HEK293 (cell line): ENCODE data around the gene BCAR1.
A peak's percentile ranks its signal among the peaks of the same experiment; 100 is the strongest.

Experiments
- CTCF ChIA-PET: fragments of 350-600 bp; formaldehyde crosslinking; extraction: SDS; loops from one replicate; lab custom pipeline; 2021; ENCODE audit warnings: antibody characterized with exemption; lab: Yijun Ruan, JAX
- POLR2A ChIA-PET: fragments of 300-600 bp; formaldehyde crosslinking; extraction: SDS; loops from one replicate; lab custom pipeline; 2020; ENCODE audit warnings: antibody characterized with exemption, inconsistent platforms; lab: Yijun Ruan, JAX
- H3K27ac ChIP-seq: fragments of 200-500 bp; sonication (Bioruptor generic); 2 replicates; pipeline ENCODE4 v1.5.1; 2014; ENCODE audit warnings: low read depth, low read length, control low read depth, inconsistent platforms; ENCODE audit errors: extremely low read depth
- H3K36me3 ChIP-seq, 2 experiments: fragments of 200-500 bp in 1 of 2; sonication (Bioruptor generic) in 1 of 2; 1 replicate in 1 of 2; 2 replicates in 1 of 2; pipeline ENCODE4 v1.5.1; 2014 to 2017; ENCODE audit warnings: inconsistent platforms in 2 of 2, low read length in 2 of 2; ENCODE audit not compliant: control insufficient read depth in 2 of 2, insufficient read depth in 1 of 2
- H3K4me1 ChIP-seq: fragments of 200-500 bp; sonication (Bioruptor generic); 2 replicates; pipeline ENCODE4 v1.5.1; 2014; ENCODE audit warnings: mild to moderate bottlenecking, low read length, inconsistent platforms; ENCODE audit not compliant: control insufficient read depth, insufficient read depth
- H3K4me3 ChIP-seq: 2 replicates; pipeline ENCODE4 v1.5.1; 2011; ENCODE audit warnings: low read depth, mild to moderate bottlenecking, control low read depth, low read length, moderate library complexity
- H3K9me3 ChIP-seq: fragments of 200-500 bp; sonication (Bioruptor generic); 2 replicates; pipeline ENCODE4 v1.5.1; 2014; ENCODE audit warnings: low read depth, low read length, inconsistent platforms; ENCODE audit not compliant: control insufficient read depth, insufficient read depth
- BCL11A ChIP-seq: fragments of 450-650 bp; formaldehyde crosslinking; IDR thresholded peaks from 2 replicates; pipeline ENCODE4 v1.5.1; 2016; ENCODE audit warnings: low read depth, missing biosample characterization, missing genetic modification characterization
- FEZF1 ChIP-seq: fragments of 450-650 bp; formaldehyde crosslinking; IDR thresholded peaks from 2 replicates; pipeline ENCODE4 v1.5.1; 2016; ENCODE audit warnings: missing biosample characterization, missing genetic modification characterization
- GLIS1 ChIP-seq: fragments of 450-650 bp; formaldehyde crosslinking; IDR thresholded peaks from 2 replicates; pipeline ENCODE4 v1.5.1; 2016; ENCODE audit warnings: missing biosample characterization, missing genetic modification characterization
- IKZF3 ChIP-seq: fragments of 450-650 bp; IDR thresholded peaks from 2 replicates; pipeline ENCODE4 v1.5.0; 2018; ENCODE audit warnings: missing biosample characterization, mild to moderate bottlenecking, missing genetic modification characterization, moderate library complexity
- KLF1 ChIP-seq: fragments of 450-650 bp; formaldehyde crosslinking; IDR thresholded peaks from 2 replicates; pipeline ENCODE4 v1.5.1; 2016; ENCODE audit warnings: missing biosample characterization, missing genetic modification characterization
- PRDM1 ChIP-seq: fragments of 450-650 bp; formaldehyde crosslinking; IDR thresholded peaks from 2 replicates; pipeline ENCODE4; 2016; ENCODE audit warnings: missing biosample characterization, missing genetic modification characterization
- SCRT2 ChIP-seq: fragments of 450-650 bp; formaldehyde crosslinking; IDR thresholded peaks from 2 replicates; pipeline ENCODE4 v1.5.1; 2016; ENCODE audit warnings: missing biosample characterization, missing genetic modification characterization
- ZBTB17 ChIP-seq: fragments of 450-650 bp; formaldehyde crosslinking; IDR thresholded peaks from 2 replicates; pipeline ENCODE4 v1.5.1; 2016; ENCODE audit warnings: missing biosample characterization, missing genetic modification characterization
- ZFHX2 ChIP-seq: fragments of 450-650 bp; formaldehyde crosslinking; conservative IDR thresholded peaks from 2 replicates; pipeline ENCODE4 v1.5.1; 2016; ENCODE audit warnings: missing biosample characterization, missing genetic modification characterization
- ZNF335 ChIP-seq: fragments of 450-650 bp; formaldehyde crosslinking; conservative IDR thresholded peaks from 2 replicates; pipeline ENCODE4 v1.5.1; 2016; ENCODE audit warnings: missing biosample characterization, missing genetic modification characterization
- ZNF341 ChIP-seq: fragments of 450-650 bp; formaldehyde crosslinking; IDR thresholded peaks from 2 replicates; pipeline ENCODE4; 2016; ENCODE audit warnings: low read depth, missing biosample characterization, missing genetic modification characterization
- ZNF521 ChIP-seq: fragments of 450-650 bp; formaldehyde crosslinking; IDR thresholded peaks from 2 replicates; pipeline ENCODE4 v1.5.1; 2017; ENCODE audit warnings: missing biosample characterization, mild to moderate bottlenecking, missing genetic modification characterization
- ZNF596 ChIP-seq: fragments of 450-650 bp; IDR thresholded peaks from 2 replicates; pipeline ENCODE4 v1.5.0; 2018; ENCODE audit warnings: missing biosample characterization, mild to moderate bottlenecking, missing genetic modification characterization, moderate library complexity
- ZNF600 ChIP-seq: fragments of 450-650 bp; formaldehyde crosslinking; IDR thresholded peaks from 2 replicates; pipeline ENCODE4 v1.5.1; 2016; ENCODE audit warnings: missing biosample characterization, missing genetic modification characterization
- ZNF610 ChIP-seq: fragments of 450-650 bp; formaldehyde crosslinking; IDR thresholded peaks from 2 replicates; pipeline ENCODE4 v1.5.1; 2016; ENCODE audit warnings: missing biosample characterization, missing genetic modification characterization, borderline replicate concordance
- ZNF701 ChIP-seq: fragments of 450-650 bp; formaldehyde crosslinking; IDR thresholded peaks from 2 replicates; pipeline ENCODE4 v1.5.1; 2016; ENCODE audit warnings: missing biosample characterization, missing genetic modification characterization
- ZNF747 ChIP-seq: fragments of 450-650 bp; formaldehyde crosslinking; IDR thresholded peaks from 2 replicates; pipeline ENCODE4 v1.5.1; 2016; ENCODE audit warnings: missing biosample characterization, missing genetic modification characterization
- TF ChIP-seq, protein P1 (sequence below): fragments of 450-650 bp; formaldehyde crosslinking; IDR thresholded peaks from 2 replicates; pipeline ENCODE4 v1.5.1; 2017; ENCODE audit warnings: missing biosample characterization, mild to moderate bottlenecking, missing genetic modification characterization, moderate library complexity
- TF ChIP-seq, protein P2 (sequence below): fragments of 450-650 bp; formaldehyde crosslinking; IDR thresholded peaks from 2 replicates; pipeline ENCODE4 v1.5.1; 2017; ENCODE audit warnings: missing biosample characterization, missing genetic modification characterization

BCAR1 gene

GRCh38 chr16:75267631-75268264 lies 16.3 kb upstream of the BCAR1 start:
- H3K27ac ChIP-seq = no peak overlapping the region
- no peaks in the 10 kb centered on the region for H3K9me3 ChIP-seq
- TF ChIP-seq, protein P1, sequence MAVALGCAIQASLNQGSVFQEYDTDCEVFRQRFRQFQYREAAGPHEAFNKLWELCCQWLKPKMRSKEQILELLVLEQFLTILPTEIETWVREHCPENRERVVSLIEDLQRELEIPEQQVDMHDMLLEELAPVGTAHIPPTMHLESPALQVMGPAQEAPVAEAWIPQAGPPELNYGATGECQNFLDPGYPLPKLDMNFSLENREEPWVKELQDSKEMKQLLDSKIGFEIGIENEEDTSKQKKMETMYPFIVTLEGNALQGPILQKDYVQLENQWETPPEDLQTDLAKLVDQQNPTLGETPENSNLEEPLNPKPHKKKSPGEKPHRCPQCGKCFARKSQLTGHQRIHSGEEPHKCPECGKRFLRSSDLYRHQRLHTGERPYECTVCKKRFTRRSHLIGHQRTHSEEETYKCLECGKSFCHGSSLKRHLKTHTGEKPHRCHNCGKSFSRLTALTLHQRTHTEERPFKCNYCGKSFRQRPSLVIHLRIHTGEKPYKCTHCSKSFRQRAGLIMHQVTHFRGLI (tag by site-specific recombination) = peak; percentile 81
- no peak for TF ChIP-seq ZNF596
- TF ChIP-seq KLF1 (tag by site-specific recombination) = peak; percentile 69
- peak; percentile 96 for TF ChIP-seq ZNF335 (tag by site-specific recombination)
- no peak for TF ChIP-seq PRDM1
- TF ChIP-seq IKZF3 (tag by site-specific recombination) = peak; percentile 62
- TF ChIP-seq ZFHX2 (tag by site-specific recombination) = 0 out of 2 replicates have a peak, but pooled peaks have one; percentile 25
- TF ChIP-seq ZNF600 (tag by site-specific recombination) = peak; percentile 25; the same call in 1 of the 2 replicates
- no peak for TF ChIP-seq BCL11A (tag by site-specific recombination)
- TF ChIP-seq ZNF521 (tag by site-specific recombination) = no peak
- 0 out of 2 replicates have a peak, but pooled peaks have one; percentile 15 for TF ChIP-seq ZBTB17 (tag by site-specific recombination)
- no peak for TF ChIP-seq ZNF701 (tag by site-specific recombination)
- peak; percentile 65; the same call in 1 of the 2 replicates for TF ChIP-seq ZNF341 (tag by site-specific recombination)
- TF ChIP-seq SCRT2 (tag by site-specific recombination) = peak; percentile 83
- no peak for TF ChIP-seq ZNF610
- peak; percentile 84 for TF ChIP-seq FEZF1
- TF ChIP-seq, protein P2, sequence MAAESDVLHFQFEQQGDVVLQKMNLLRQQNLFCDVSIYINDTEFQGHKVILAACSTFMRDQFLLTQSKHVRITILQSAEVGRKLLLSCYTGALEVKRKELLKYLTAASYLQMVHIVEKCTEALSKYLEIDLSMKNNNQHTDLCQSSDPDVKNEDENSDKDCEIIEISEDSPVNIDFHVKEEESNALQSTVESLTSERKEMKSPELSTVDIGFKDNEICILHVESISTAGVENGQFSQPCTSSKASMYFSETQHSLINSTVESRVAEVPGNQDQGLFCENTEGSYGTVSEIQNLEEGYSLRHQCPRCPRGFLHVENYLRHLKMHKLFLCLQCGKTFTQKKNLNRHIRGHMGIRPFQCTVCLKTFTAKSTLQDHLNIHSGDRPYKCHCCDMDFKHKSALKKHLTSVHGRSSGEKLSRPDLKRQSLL = no peak
- TF ChIP-seq, all 188 proteins: peak for 10
- Histone ChIP-seq H3K36me3 (peaks cover 0 to 16% of the 10 kb centered on the region in 2 experiments; a peak in 1 of 3 replicates), H3K4me3 (no peak overlapping the region), H3K4me1 (peaks cover 5% of the 10 kb centered on the region; the same call in 1 of the 2 replicates)
- CTCF ChIA-PET = interaction anchor here (1.1 kb wide), 1 partner anchor 16 kb away, joined by 3 read pairs; no protein-coding TSS in a partner anchor
- POLR2A ChIA-PET = interaction anchor here (1.1 to 1.3 kb wide), 2 partner anchors 13 to 37 kb away, joined by 5 to 7 read pairs; no protein-coding TSS in a partner anchor

DNA sequence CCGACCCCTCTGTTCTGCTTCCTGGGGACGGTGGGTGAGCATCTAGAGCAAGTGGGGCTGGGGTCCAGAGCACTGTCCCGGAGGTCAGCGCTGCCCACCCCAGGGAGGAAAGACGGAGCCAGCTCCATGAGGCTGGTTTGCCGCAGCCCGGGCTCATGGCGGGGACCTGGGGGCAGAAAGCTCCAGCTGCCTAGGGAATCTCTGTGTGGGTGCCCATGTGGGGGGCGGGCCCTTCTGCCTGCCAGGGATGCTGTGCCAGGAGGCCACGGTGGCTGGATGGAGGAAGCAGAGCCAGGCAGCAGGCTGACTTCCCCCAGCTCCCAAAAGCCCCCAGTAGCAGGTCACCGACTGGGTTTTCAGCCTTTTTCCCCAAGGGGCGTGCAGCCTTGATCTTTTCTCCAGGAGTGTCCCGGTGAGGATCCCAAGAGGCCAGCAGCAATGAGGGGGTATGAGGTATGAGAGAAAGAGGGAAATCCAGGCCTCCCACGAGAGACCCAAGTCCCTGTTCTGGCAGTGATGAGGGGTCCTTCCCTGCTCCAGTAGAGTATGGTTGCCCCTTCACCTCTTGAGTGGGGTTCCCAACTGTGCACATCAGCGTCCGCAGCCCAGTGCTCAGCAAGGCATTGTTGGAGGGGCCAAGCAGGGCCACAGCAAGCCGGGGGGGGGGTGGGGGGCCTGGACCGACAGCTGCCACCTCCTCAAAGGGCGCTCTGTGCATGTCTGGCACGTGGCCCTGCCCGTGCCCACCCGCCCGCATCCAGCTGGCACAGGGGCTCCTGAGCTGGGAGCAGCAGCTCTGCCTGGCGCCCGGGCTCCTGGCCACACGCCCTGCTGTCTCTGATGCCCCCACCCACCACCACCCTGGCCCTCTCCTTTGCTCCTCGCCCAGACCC lies 15.6 kb upstream of the BCAR1 start:
- H3K9me3 ChIP-seq = no peaks in the 10 kb centered on the region
- peaks cover 5% of the 10 kb centered on the region; the same call in 1 of the 2 replicates for H3K4me1 ChIP-seq
- no peak overlapping the region for H3K27ac ChIP-seq
- ChIA-PET CTCF (interaction anchor here (1.0 to 1.1 kb wide), 2 partner anchors 67 to 68 kb away, joined by 3 to 4 read pairs; no protein-coding TSS in a partner anchor), POLR2A (interaction anchor here (1.3 kb wide), 1 partner anchor 38 kb away, joined by 7 read pairs; no protein-coding TSS in a partner anchor)
- H3K4me3 ChIP-seq = no peak overlapping the region
- TF ChIP-seq ZNF747 (tag by site-specific recombination) = no peak
- peak; percentile 23; the same call in 1 of the 2 replicates for TF ChIP-seq GLIS1 (tag by site-specific recombination)
- H3K36me3 ChIP-seq = peaks cover 0 to 24% of the 10 kb centered on the region in 2 experiments; a peak in 1 of 3 replicates
